HuH-7 (cell line): ENCODE data around the gene SYCN.
"Not testable (repeated sequence)": the region's sequence is repeated elsewhere in the genome, so short reads cannot be mapped to it uniquely, and the experiment has no call there.

Experiments used
- DNase-seq: peaks from one replicate; pipeline ENCODE4 v3.0.0; 2011; ENCODE audit warnings: low spot score

The SYCN gene

GRCh38 chr19:39203372-39204341 lies at the start of gene SYCN:
SYCN (minus strand) TSS chr19:39204263; CDS start chr19:39204254, 9 bp downstream.
- no peak for DNase-seq

GRCh38 chr19:39253374-39254149 lies 49.5 kb upstream of the SYCN start:
- DNase-seq, result no peak

GRCh38 chr19:39252458-39252857 lies 48.4 kb upstream of the SYCN start:
- no peak for DNase-seq

GRCh38 chr19:39251846-39252245 lies 47.8 kb upstream of the SYCN start:
- no peak for DNase-seq

- no peak for DNase-seq
Observed at GRCh38 chr19:39251081-39251480, 47.0 kb upstream of the SYCN start.

GRCh38 chr19:39248806-39249205 lies 44.7 kb upstream of the SYCN start, which contains the start of gene IFNL4:
IFNL4 (minus strand) TSS chr19:39248856.
- DNase-seq, result no peak

- DNase-seq, result no peak
Observed at GRCh38 chr19:39247701-39248664, 43.9 kb upstream of the SYCN start.

GRCh38 chr19:39246951-39247669 lies 43.0 kb upstream of the SYCN start:
- no peak for DNase-seq

- not testable (repeated sequence) for DNase-seq
Observed at GRCh38 chr19:39245166-39245565, 41.1 kb upstream of the SYCN start.

- not testable (repeated sequence) for DNase-seq
Observed at GRCh38 chr19:39244410-39245100, 40.5 kb upstream of the SYCN start, which contains the start of gene IFNL3. IFNL3 (minus strand) TSS chr19:39245006; CDS start chr19:39244967, 39 bp downstream.

- not testable (repeated sequence) for DNase-seq
Observed at GRCh38 chr19:39243741-39244140, 39.7 kb upstream of the SYCN start.

GRCh38 chr19:39240421-39240820 lies 36.4 kb upstream of the SYCN start:
- no peak for DNase-seq

- no peak for DNase-seq
Observed at GRCh38 chr19:39238944-39239343, 34.9 kb upstream of the SYCN start.

GRCh38 chr19:39238209-39238608 lies 34.1 kb upstream of the SYCN start:
- DNase-seq, result no peak

GRCh38 chr19:39237200-39238184 lies 33.4 kb upstream of the SYCN start:
- DNase-seq, result peak; percentile 73

GRCh38 chr19:39236527-39236926 lies 32.5 kb upstream of the SYCN start:
- DNase-seq, result no peak

- DNase-seq, result no peak
Observed at GRCh38 chr19:39232708-39233107, 28.6 kb upstream of the SYCN start.

- no peak for DNase-seq
Observed at GRCh38 chr19:39230096-39230764, 26.2 kb upstream of the SYCN start.
